Head of caudate nucleus (tissue), 42 donors: Measurements from ENCODE around the gene CCL25.

Source experiments
- DNase-seq, 42 donors: peaks; one replicate each; pipeline versions ENCODE4 v3.0.0 to v3.0.0-alpha.2; 2020 to 2021; ENCODE audit warnings: mixed read lengths in 7 of 42
- intact Hi-C: fragments of 100-400 bp; cut with DNase I; formaldehyde crosslinking; loops from one replicate; pipeline ENCODE4 v1.15.0; 2022

CCL25 gene

DNA sequence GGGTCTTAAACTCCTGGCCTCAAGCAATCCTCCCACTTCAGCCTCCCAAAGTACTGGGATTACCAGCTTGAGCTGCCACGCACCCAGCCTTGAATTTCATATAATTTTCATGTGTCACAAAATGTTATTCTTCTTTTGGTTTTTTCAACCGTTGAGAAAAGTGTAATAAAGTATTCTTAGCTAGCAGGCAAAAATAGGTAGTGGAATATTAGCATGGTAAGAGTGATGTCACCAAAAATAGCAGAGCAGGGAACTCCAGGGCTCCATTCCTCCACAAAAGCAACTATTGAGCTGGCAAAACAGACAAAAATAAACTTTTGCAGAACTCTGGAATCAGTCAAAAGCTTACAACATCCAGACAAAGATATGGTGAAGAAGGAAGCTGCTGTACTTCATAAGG is 52.9 kb downstream of the CCL25 start:
- DNase-seq: peak in 15 of 42 donors; percentile 6 to 65 (median 31)
- intact Hi-C loops: no loop called here

DNA sequence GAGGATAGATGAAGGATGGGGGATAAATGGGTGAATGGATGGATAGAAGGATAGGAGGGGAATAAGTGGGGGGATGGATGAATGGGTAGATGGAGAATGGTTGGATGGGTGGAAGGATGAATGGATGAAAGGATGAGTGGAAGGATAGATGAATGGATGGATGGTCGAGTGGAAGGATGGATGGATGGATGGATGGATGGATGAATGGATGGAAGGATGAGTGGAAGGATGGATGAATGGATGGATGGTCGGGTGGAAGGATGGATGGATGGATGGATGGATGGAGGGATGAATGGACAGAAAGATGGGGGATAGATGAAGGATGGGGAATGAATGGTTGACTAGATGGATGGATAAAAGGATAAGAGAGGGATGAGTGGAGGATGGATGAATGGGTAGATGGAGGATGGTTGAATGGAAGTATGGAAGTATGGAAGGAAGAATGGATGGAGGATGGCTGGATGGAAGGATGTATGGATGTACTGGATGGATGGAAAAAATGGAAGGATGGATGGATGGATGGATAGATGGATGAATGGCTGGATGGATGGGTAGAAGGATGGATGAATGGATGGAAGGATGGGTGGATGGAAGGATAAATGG is 54.8 kb downstream of the CCL25 start:
- intact Hi-C loops: no loop called here

DNA sequence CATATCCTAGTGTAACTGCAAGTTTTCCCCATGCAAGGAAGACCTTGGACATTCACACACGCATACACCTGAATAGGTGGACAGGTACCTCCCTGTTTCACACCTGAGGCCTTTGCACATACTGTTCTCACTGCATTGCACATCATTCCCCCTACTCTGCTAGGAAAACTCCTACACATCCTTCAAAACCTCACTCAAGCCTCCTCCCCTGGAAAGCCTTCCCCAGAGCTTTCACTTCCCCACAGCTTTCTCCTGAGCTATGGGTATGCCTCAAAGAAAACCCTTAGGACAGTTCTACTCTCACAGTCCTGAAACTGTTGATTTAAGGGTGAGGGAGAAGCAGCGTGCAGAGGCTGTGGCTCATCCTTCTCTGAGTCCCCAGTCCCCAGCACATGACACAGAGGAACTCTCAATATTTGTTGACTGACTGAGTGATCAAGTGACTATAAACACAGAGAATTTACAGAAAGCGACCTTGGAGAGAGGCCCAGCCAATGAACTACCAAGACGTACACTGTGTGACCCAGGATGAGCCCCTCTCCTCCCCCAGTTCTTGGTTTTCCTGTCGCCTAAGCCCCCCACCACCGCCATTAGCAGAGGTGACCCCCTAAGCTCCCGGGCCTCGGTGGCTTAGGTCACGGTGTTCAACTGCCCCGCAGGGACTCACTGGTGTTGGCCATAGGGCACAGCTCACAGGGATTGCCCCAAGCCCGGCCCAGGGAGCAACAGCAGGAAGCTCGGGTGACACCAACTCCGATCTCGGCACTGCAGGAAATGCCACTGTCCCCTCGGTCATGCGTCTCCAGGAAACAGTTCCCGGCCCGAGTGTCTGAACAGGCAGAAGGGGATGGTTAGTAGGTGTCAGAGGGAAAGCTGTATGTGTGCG is 56.2 kb downstream of the CCL25 start:
- no peak for DNase-seq
- intact Hi-C loops: no loop called here

More for the DNA sequence above, 54.8 kb downstream of the CCL25 start:
- DNase-seq: no peak

DNA sequence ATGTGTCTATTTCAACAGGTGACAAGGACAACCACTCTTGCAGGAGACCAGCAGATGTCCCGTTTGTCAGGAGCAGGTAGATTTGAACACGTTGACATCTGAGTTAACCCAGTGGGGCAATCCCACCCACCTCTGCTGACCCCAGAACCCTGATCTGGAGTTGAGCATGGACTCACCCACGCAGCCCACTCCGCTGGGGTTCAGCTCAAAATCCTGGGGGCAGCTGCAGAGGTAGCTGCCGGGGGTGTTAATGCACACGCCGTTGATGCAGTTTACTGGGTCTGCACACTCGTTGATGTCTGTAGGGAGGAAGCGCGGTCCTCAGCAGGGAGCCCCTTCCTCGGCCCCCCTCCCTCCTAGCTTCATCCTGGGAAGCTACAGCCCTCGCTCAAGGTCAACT is 56.9 kb downstream of the CCL25 start:
- intact Hi-C loops: no loop called here
- DNase-seq: no peak

DNA sequence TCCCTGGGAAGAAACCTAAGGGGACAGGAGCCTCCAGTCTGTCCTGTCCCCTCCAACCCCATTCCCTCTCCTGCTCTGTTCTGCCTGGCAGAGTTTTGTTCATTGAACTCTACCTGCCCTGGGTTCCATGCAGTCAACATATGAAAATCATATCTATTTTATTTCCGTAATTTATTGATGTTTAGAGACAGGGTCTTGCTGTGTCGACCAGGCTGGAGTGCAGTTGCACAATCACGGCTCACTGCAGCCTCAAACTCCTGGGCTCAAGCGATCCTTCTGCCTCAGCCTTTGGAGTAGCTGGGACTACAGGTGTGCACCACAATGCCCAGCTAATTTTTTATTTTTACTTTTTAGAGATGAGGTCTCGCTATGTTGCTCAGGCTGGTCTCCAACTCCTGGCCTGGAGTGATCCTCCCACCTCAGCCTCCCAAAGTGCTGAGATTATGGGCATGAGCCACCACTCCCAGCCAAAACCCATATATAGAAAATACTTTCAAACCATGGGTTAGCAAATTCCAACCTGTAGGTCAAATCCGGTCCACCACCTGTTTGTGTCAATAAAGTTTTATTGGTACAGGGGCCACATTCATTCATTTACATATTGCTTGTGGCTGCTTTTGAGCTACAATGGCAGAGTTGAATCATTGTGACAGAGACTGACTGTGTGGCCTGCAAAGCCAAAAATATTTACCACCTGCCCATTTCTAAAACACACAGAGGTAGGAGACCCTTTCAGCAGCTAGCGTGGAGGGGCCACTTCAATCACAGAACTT is 57.5 kb downstream of the CCL25 start:
- intact Hi-C loops: no loop called here
- DNase-seq: no peak

DNA sequence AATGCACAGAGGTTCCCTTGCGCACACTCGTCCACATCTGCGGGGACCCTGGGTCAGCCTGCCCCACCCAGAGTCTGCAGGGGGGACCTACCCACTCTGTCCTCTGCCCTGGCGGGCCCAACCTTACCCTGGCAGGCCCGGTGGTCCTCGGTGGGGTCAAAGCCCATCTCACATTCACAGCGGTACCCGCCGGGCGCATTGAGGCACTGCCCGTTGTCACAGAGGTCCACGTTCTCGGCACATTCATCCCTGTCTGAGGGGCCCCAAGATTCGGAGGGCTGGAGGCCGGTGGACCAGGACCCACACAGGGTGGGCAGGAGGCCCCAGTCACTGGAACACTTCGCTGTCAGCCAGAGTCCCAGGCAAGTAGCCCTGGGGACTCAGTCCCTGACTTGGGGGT is 58.4 kb downstream of the CCL25 start:
- intact Hi-C loops: no loop called here
- no peak for DNase-seq

DNA sequence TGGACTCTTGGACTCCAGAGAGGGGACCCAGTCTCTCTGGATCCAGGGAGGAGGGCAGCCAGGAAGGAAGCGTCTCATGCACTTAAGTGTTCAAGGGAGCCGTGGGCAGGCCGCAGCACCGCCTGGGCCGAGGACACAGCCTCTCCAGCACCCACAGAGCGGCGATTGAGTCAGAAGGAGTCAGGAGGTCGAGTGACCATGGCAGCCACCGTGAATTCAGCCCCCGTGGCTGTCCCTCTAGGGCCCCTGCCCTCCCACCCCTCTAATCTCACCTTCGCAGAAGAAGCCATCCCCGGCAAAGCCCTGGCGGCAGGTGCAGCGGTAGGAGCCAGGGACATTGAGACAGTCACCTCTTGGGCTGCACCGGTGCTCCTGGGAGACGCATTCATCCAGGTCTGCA is 58.8 kb downstream of the CCL25 start:
- no peak for DNase-seq
- intact Hi-C loops: no loop called here
